ENCODE data around the gene EMX1. TPM values are rescaled to one million over a fixed set of nuclear protein-coding genes. Genes with fewer than 3 reads are reported as not detected.

Gene EMX1
- total RNA-seq, 2 donors from 2014 or later, result 0.31 TPM; not detected in 1

DNA sequence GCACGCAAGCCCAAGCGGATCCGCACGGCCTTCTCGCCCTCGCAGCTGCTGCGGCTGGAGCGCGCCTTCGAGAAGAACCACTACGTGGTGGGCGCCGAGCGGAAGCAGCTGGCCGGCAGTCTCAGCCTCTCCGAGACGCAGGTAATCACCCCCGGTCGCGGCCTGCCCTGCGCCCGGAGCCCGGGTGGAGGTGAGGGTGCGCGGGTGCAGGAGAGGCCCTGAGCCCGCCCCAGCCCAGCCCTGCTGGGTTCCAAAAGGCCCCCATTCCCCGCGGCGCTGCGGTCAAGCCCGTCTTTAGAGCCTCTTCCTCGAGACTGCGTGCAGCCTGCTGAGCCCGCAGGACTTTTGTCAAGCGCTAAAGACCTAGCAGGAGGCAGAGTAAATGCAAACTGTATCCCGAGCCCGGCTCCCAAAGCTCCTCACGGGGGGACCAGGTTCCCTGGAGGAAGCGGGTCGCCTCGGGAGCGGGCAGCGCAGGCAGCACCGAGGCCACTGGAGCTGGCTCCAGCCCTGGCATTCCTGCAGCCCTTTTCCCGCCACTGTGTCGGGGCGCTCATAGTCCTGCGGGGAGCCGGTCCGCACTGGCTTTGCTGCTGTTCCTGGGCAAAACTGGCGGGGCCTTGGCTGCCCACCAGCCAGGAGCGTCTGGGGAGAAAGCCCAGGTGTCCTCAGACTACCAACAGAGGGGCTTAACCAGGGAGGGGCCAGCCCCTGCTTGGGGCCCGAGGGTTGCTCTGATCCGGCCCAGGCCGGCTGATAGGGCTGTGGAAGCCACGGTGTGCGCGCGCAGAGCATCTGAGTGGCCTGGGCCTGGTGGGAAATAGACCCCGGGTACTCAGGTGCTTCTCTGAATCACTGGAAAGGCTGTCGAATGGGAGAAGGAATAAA lies 7.3 kb downstream of the EMX1 start:
- Histone ChIP-seq H3K27ac (no peak overlapping the region), H3K9me3 (no peaks in the 10 kb centered on the region), H3K36me3 (no peaks in the 10 kb centered on the region), H3K27me3 (peaks cover 39 to 57% of the 10 kb centered on the region in 2 donors), H3K4me3 (no peak overlapping the region), H3K4me1 (peaks cover 0 to 32% of the 10 kb centered on the region in 2 donors)
- DNase-seq (ENCODE audit: low spot score), result no peak
- TF ChIP-seq CTCF (IDR thresholded peaks at IDR 0.05), result no peak

DNA sequence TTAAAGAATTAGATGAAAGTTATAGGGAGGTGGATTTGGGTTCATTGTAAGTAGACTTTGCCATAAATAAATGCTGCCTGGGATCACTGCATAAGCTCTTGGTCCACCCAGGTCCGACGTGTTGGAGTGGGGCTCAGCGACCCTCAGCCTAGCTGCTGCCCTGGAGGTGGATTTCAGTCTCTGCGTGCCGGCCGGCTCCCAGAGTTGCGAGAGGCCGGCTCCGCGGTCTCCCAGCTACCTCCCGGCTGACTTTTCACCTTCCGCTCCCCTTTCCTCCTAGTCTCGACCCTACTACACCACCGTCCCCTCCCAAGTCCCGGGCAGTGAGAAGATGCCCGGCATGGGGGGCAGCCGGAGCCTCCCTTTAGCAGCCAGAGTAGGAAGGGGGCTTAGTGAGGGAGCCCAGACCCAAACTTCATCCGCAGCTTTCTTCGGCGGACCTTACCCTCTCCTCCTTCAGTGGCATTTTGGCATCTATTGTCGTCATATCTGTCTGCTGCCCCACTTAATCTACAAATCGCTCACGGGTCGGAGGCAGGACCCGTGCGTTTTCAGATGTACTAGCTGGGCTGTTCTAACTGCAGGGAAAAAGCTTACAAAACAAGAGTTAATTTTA lies 8.1 kb downstream of the EMX1 start:
- no peak for DNase-seq (ENCODE audit: low spot score)

DNA sequence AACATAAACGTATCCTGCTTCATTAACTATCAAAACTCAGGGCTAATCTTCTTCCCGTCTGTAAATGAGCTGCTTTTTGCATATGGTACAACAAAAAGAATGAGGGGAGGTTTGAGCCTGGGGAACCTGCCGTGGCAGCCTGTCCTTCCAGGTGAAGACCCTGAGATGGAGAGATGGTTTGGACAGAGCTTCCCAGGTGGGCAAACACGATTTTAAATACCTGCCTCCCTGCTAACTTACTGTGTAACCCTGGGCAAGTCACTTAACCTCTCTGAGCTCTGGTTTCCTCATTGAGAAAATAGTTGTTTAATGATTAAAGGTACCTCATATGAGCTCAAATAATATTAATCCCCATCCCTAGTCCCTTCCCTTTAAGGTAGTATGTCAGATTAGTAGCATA lies 9.0 kb downstream of the EMX1 start:
- H3K4me3 ChIP-seq, result no peak overlapping the region
- H3K36me3 ChIP-seq, result no peaks in the 10 kb centered on the region
- no peak overlapping the region for H3K27ac ChIP-seq
- peaks cover 22 to 41% of the 10 kb centered on the region in 2 donors for H3K27me3 ChIP-seq
- no peak for TF ChIP-seq CTCF (IDR thresholded peaks at IDR 0.05)
- DNase-seq (ENCODE audit: low spot score), result no peak
- H3K9me3 ChIP-seq, result no peaks in the 10 kb centered on the region
- H3K4me1 ChIP-seq, result peaks cover 0 to 18% of the 10 kb centered on the region in 2 donors

More for the DNA sequence above, 8.1 kb downstream of the EMX1 start:
- peaks cover 0 to 24% of the 10 kb centered on the region in 2 donors for H3K4me1 ChIP-seq
- H3K27me3 ChIP-seq, result peaks cover 31 to 49% of the 10 kb centered on the region in 2 donors
- no peaks in the 10 kb centered on the region for H3K9me3 ChIP-seq
- no peak overlapping the region for H3K4me3 ChIP-seq
- no peaks in the 10 kb centered on the region for H3K36me3 ChIP-seq
- H3K27ac ChIP-seq, result no peak overlapping the region
- no peak for TF ChIP-seq CTCF (IDR thresholded peaks at IDR 0.05)

- no peak for DNase-seq (ENCODE audit: low spot score)
- no peak overlapping the region for H3K4me3 ChIP-seq
- H3K27ac ChIP-seq, result no peak overlapping the region
- no peaks in the 10 kb centered on the region for H3K9me3 ChIP-seq
- no peak for TF ChIP-seq CTCF (IDR thresholded peaks at IDR 0.05)
- no peaks in the 10 kb centered on the region for H3K36me3 ChIP-seq
- H3K27me3 ChIP-seq, result peaks cover 22 to 36% of the 10 kb centered on the region in 2 donors
- peaks cover 0 to 18% of the 10 kb centered on the region in 2 donors for H3K4me1 ChIP-seq
Observed at GRCh38 chr2:72926811-72927465, 9.6 kb downstream of the EMX1 start.

- no peak overlapping the region for H3K4me3 ChIP-seq
- peaks cover 22 to 35% of the 10 kb centered on the region in 2 donors for H3K27me3 ChIP-seq
- no peaks in the 10 kb centered on the region for H3K9me3 ChIP-seq
- H3K36me3 ChIP-seq, result no peaks in the 10 kb centered on the region
- DNase-seq (ENCODE audit: low spot score), result no peak
- no peak overlapping the region for H3K27ac ChIP-seq
- TF ChIP-seq CTCF (IDR thresholded peaks at IDR 0.05), result no peak
- peaks cover 0 to 18% of the 10 kb centered on the region in 2 donors for H3K4me1 ChIP-seq
Observed at GRCh38 chr2:72927619-72928550, 10.6 kb downstream of the EMX1 start.

Measured in right atrium auricular region (tissue), 2 donors.